ENCODE results near the gene GPBAR1. TPM values are rescaled to one million over a fixed set of nuclear protein-coding genes. Genes with fewer than 3 reads are reported as not detected.

The GPBAR1 gene
- total and polyA plus RNA-seq, 7 experiments from 2014 or later = 0.15 to 12.9 (median 1.8) TPM

GRCh38 chr2:218298314-218298875, 37.6 kb downstream of the GPBAR1 start:
- Histone ChIP-seq H3K27ac (ENCODE audit: low read depth, low read length) (no peak overlapping the region), H3K4me1 (ENCODE audit: control insufficient read depth in 2 of 2, insufficient read depth in 2 of 2, low read length in 2 of 2) (peaks cover 0 to 6% of the 10 kb centered on the region in 2 donors), H3K9me3 (ENCODE audit: control insufficient read depth in 2 of 3, low read length in 3 of 3) (no peaks in the 10 kb centered on the region), H3K36me3 (ENCODE audit: control insufficient read depth in 2 of 3, insufficient read depth in 3 of 3, low read length in 3 of 3) (no peaks in the 10 kb centered on the region), H3K4me3 (ENCODE audit: low read length) (no peak overlapping the region), H3K27me3 (ENCODE audit: control insufficient read depth in 2 of 2, insufficient read depth in 2 of 2, low read length in 2 of 2) (no peaks in the 10 kb centered on the region)
- ChIA-PET POLR2A (interaction anchor here (0.8 to 1.3 kb wide), 2 partner anchors 60 to 64 kb away, joined by 3 to 4 read pairs; no protein-coding TSS in a partner anchor), CTCF (interaction anchor here (0.7 to 3.0 kb wide), 4 partner anchors 12 to 99 kb away, joined by 3 to 35 read pairs (median 6); partner anchors contain the start of gene CATIP)
- no peak overlapping the region for H3K4me3 Mint-ChIP-seq
- H3K9me3 Mint-ChIP-seq = peaks cover 0 to 1% (median 0%) of the 10 kb centered on the region in 11 donors
- no peak for ATAC-seq
- peaks cover 5 to 21% (median 19%) of the 10 kb centered on the region in 7 donors for H3K4me1 Mint-ChIP-seq
- no peak for DNase-seq
- no peak overlapping the region for H3K27ac Mint-ChIP-seq
- H3K36me3 Mint-ChIP-seq = no peaks in the 10 kb centered on the region
- peaks cover 0 to 2% (median 0%) of the 10 kb centered on the region in 5 donors for H3K27me3 Mint-ChIP-seq
- intact Hi-C loops (cut with micrococcal nuclease) = no loop called here

DNA sequence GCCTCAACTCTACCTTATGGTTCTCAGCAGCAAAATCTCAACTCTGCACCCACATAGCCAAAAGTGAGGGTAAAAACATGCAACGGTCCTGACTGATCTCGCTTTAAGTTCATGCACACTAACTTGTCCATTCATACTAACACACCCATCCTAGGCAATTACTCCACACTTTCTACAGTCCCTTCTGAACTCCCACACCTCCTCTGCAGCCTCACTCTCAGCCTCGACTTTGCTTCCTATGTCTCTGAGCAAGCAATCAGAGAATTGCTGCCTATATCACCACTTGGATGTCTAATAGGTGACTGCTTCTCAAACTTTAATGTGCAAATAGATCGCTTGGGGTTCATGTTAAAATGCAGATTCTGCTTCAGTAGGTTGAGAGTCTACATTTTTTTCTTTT, 39.3 kb downstream of the GPBAR1 start:
- H3K27me3 Mint-ChIP-seq = peaks cover 0 to 2% (median 0%) of the 10 kb centered on the region in 5 donors
- intact Hi-C loops (cut with micrococcal nuclease) = loop anchor here (2.0 to 10.0 kb wide), 2 partner anchors 349 to 545 kb away; no protein-coding TSS in a partner anchor

DNA sequence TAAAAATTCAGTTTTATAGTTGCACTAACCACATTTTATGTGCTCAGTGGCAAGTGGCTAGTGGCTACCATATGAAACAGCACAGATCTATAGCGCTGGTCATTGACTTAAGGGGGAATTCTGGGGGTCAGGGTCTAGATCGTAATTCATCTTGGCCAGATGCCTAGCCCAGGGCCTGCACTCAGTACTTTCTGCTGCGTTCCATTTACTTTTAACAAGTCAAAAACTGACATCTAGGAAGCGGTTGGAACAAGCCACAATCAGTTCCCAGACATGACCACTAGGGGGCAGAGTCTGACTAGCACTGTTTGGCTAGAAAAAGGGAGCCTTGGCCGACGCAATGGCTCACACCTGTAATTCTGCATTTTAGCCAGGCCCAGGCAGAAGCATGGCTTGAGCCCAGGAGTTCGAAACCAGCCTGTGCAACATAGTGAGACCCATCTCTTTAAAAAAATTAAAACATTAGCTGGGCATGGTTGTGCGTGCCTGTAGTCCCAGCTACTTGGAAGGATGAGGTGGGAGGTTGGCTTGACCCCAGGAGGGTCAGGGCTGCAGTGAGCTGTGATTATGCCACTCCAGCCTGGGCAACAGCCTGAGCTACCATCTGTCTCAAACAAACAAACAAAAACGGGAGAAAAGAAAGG, 40.5 kb downstream of the GPBAR1 start:
- ATAC-seq (peak; percentile 99), DNase-seq (peak; percentile 61 to 92 (median 84))
- CTCF ChIA-PET = interaction anchor here (0.9 to 3.2 kb wide), 20 partner anchors 10 to 165 kb away, joined by 3 to 93 read pairs (median 6); partner anchors contain the start of genes AAMP, CATIP and PNKD
- no peaks in the 10 kb centered on the region for H3K27me3 ChIP-seq (ENCODE audit: control insufficient read depth in 2 of 2, insufficient read depth in 2 of 2, low read length in 2 of 2)
- no peaks in the 10 kb centered on the region for H3K4me1 ChIP-seq (ENCODE audit: control insufficient read depth in 2 of 2, insufficient read depth in 2 of 2, low read length in 2 of 2)
- H3K27ac Mint-ChIP-seq = peak overlapping the region in 8 of 9 donors; percentile 34 to 80 (median 64)
- no peak overlapping the region for H3K4me3 Mint-ChIP-seq
- H3K9me3 ChIP-seq (ENCODE audit: control insufficient read depth in 2 of 3, low read length in 3 of 3) = no peaks in the 10 kb centered on the region
- H3K4me1 Mint-ChIP-seq = peaks cover 3 to 8% (median 7%) of the 10 kb centered on the region in 7 donors
- H3K9me3 Mint-ChIP-seq = peaks cover 0 to 1% (median 0%) of the 10 kb centered on the region in 11 donors
- no peak overlapping the region for H3K27ac ChIP-seq (ENCODE audit: low read depth, low read length)
- H3K27me3 Mint-ChIP-seq = peaks cover 0 to 4% (median 0%) of the 10 kb centered on the region in 5 donors
- intact Hi-C loops (cut with micrococcal nuclease) = loop anchor here (1.0 to 10.0 kb wide), 9 partner anchors 9 to 544 kb away; partner anchors contain the start of genes CATIP (in 2 of the 2) and TMBIM1 (in 1 of the 2)
- POLR2A ChIA-PET = interaction anchor here (0.6 to 2.5 kb wide), 16 partner anchors 15 to 98 kb away, joined by 3 to 14 read pairs (median 4); partner anchors contain the start of genes AAMP, CATIP, CTDSP1 and PNKD
- no peak overlapping the region for H3K4me3 ChIP-seq (ENCODE audit: low read length)
- H3K36me3 ChIP-seq (ENCODE audit: control insufficient read depth in 2 of 3, insufficient read depth in 3 of 3, low read length in 3 of 3) = no peaks in the 10 kb centered on the region
- no peaks in the 10 kb centered on the region for H3K36me3 Mint-ChIP-seq

More for the DNA sequence above, 39.3 kb downstream of the GPBAR1 start:
- Histone ChIP-seq H3K27ac (ENCODE audit: low read depth, low read length) (no peak overlapping the region), H3K27me3 (ENCODE audit: control insufficient read depth in 2 of 2, insufficient read depth in 2 of 2, low read length in 2 of 2) (no peaks in the 10 kb centered on the region), H3K4me1 (ENCODE audit: control insufficient read depth in 2 of 2, insufficient read depth in 2 of 2, low read length in 2 of 2) (no peaks in the 10 kb centered on the region), H3K4me3 (ENCODE audit: low read length) (no peak overlapping the region), H3K9me3 (ENCODE audit: control insufficient read depth in 2 of 3, low read length in 3 of 3) (no peaks in the 10 kb centered on the region), H3K36me3 (ENCODE audit: control insufficient read depth in 2 of 3, insufficient read depth in 3 of 3, low read length in 3 of 3) (no peaks in the 10 kb centered on the region)
- ChIA-PET POLR2A (interaction anchor here (0.8 kb wide), 3 partner anchors 52 to 97 kb away, joined by 3 to 4 read pairs (median 3); partner anchors contain the start of gene CATIP), CTCF (interaction anchor here (0.9 to 3.2 kb wide), 6 partner anchors 13 to 64 kb away, joined by 3 to 93 read pairs (median 7); partner anchors contain the start of gene CATIP)
- peaks cover 0 to 1% (median 0%) of the 10 kb centered on the region in 11 donors for H3K9me3 Mint-ChIP-seq
- H3K36me3 Mint-ChIP-seq = no peaks in the 10 kb centered on the region
- peak overlapping the region in 2 of 9 donors; percentile 62 to 76 for H3K27ac Mint-ChIP-seq
- no peak for ATAC-seq
- no peak overlapping the region for H3K4me3 Mint-ChIP-seq
- DNase-seq = no peak
- peaks cover 3 to 11% (median 7%) of the 10 kb centered on the region in 7 donors for H3K4me1 Mint-ChIP-seq

GRCh38 chr2:218305383-218305782, 44.6 kb downstream of the GPBAR1 start:
- no peaks in the 10 kb centered on the region for H3K36me3 ChIP-seq (ENCODE audit: control insufficient read depth in 2 of 3, insufficient read depth in 3 of 3, low read length in 3 of 3)
- Mint-ChIP-seq H3K4me1 (peaks cover 6 to 28% (median 18%) of the 10 kb centered on the region in 7 donors), H3K27me3 (peaks cover 0 to 5% (median 0%) of the 10 kb centered on the region in 5 donors), H3K27ac (peak overlapping the region in 4 of 9 donors; percentile 19 to 42 (median 28)), H3K9me3 (peaks cover 0 to 1% (median 0%) of the 10 kb centered on the region in 11 donors), H3K36me3 (no peaks in the 10 kb centered on the region), H3K4me3 (no peak overlapping the region)
- H3K9me3 ChIP-seq (ENCODE audit: control insufficient read depth in 2 of 3, low read length in 3 of 3) = no peaks in the 10 kb centered on the region
- no peak for ATAC-seq
- intact Hi-C loops (cut with micrococcal nuclease) = loop anchor here in 1 of 2 donors (10.0 kb wide), 1 partner anchor 539 kb away; no protein-coding TSS in a partner anchor
- POLR2A ChIA-PET = interaction anchor here (1.7 kb wide), 1 partner anchor 12 kb away, joined by 4 read pairs; no protein-coding TSS in a partner anchor
- H3K27ac ChIP-seq (ENCODE audit: low read depth, low read length) = no peak overlapping the region
- CTCF ChIA-PET = interaction anchor here (0.7 to 2.3 kb wide), 2 partner anchors 51 to 355 kb away, joined by 3 to 21 read pairs; partner anchors contain the start of gene CATIP
- no peak overlapping the region for H3K4me3 ChIP-seq (ENCODE audit: low read length)
- no peaks in the 10 kb centered on the region for H3K27me3 ChIP-seq (ENCODE audit: control insufficient read depth in 2 of 2, insufficient read depth in 2 of 2, low read length in 2 of 2)
- H3K4me1 ChIP-seq (ENCODE audit: control insufficient read depth in 2 of 2, insufficient read depth in 2 of 2, low read length in 2 of 2) = no peaks in the 10 kb centered on the region
- DNase-seq = no peak

- no peaks in the 10 kb centered on the region for H3K9me3 ChIP-seq (ENCODE audit: control insufficient read depth in 2 of 3, low read length in 3 of 3)
- no peak overlapping the region for H3K4me3 ChIP-seq (ENCODE audit: low read length)
- Mint-ChIP-seq H3K27me3 (peaks cover 0 to 5% (median 0%) of the 10 kb centered on the region in 5 donors), H3K36me3 (no peaks in the 10 kb centered on the region), H3K9me3 (peaks cover 0 to 1% (median 0%) of the 10 kb centered on the region in 11 donors), H3K4me3 (no peak overlapping the region), H3K4me1 (peaks cover 3 to 24% (median 14%) of the 10 kb centered on the region in 7 donors), H3K27ac (no peak overlapping the region)
- ChIA-PET POLR2A (interaction anchor here (0.9 to 1.9 kb wide), 5 partner anchors 10 to 64 kb away, joined by 3 to 9 read pairs (median 4); partner anchors contain the start of gene TMBIM1), CTCF (interaction anchor here (0.7 to 3.7 kb wide), 4 partner anchors 10 to 89 kb away, joined by 3 to 33 read pairs (median 8); partner anchors contain the start of genes CATIP and TMBIM1)
- no peaks in the 10 kb centered on the region for H3K36me3 ChIP-seq (ENCODE audit: control insufficient read depth in 2 of 3, insufficient read depth in 3 of 3, low read length in 3 of 3)
- no peak for DNase-seq
- no peaks in the 10 kb centered on the region for H3K27me3 ChIP-seq (ENCODE audit: control insufficient read depth in 2 of 2, insufficient read depth in 2 of 2, low read length in 2 of 2)
- no peak overlapping the region for H3K27ac ChIP-seq (ENCODE audit: low read depth, low read length)
- H3K4me1 ChIP-seq (ENCODE audit: control insufficient read depth in 2 of 2, insufficient read depth in 2 of 2, low read length in 2 of 2) = no peaks in the 10 kb centered on the region
- no peak for ATAC-seq
- intact Hi-C loops (cut with micrococcal nuclease) = loop anchor here in 1 of 2 donors (10.0 kb wide), 1 partner anchor 538 kb away; no protein-coding TSS in a partner anchor
These were observed 45.5 kb downstream of the GPBAR1 start for GRCh38 chr2:218306184-218306920.
